ENCODE results near the gene LTBP2.
A peak's percentile ranks its signal among the peaks of the same experiment; 100 is the strongest.

The LTBP2 gene

DNA sequence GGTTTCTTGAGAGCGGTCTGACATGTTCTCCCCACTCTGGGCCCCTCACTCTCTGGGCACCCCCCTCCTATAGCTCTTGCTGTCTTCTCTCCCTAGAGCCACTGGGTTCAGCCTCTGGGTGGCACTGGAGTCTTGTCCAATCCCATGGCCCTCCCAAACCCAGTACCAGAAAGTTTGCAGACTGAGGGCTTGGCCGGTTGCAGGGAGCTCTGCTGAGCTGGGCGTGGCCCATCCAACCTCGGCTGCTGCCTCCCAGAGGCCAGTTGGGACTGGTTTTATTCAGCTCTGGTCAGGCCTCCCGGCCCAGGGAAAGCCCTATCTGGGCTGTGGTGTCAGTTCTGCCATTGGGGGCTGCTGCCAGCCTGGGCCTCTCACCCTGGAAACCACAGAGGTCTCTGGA, 80.6 kb downstream of the LTBP2 start:
- intact Hi-C loops (cut with micrococcal nuclease): no loop called here
- Mint-ChIP-seq H3K27me3 (peaks cover 9% of the 10 kb centered on the region), H3K27ac (peak overlapping the region; percentile 9), H3K4me1 (ENCODE audit: low read depth) (peaks cover 26% of the 10 kb centered on the region), H3K36me3 (ENCODE audit: low read depth) (no peaks in the 10 kb centered on the region), H3K4me3 (no peak overlapping the region), H3K9me3 (no peaks in the 10 kb centered on the region)

DNA sequence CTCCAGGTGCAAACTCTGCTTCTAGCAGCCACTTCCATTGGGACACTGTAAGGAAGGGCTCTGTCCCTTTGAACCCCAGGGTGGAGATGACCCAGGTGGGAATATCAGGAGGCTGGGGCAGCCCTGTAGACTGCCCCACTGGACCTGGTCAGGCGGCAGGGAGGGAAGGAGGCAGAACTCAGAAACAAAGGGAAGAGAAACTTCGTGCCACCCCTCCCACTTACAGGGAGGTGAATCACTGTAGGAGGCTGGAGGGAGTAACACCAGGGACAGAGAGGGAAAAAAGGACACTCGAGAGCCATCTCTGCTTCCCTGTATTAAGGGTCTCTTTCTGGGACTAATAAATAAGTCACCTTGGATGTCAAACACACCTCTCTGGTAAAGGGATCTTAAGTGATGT, 81.0 kb downstream of the LTBP2 start:
- H3K27me3 Mint-ChIP-seq: peaks cover 12% of the 10 kb centered on the region
- H3K9me3 Mint-ChIP-seq: no peaks in the 10 kb centered on the region
- peaks cover 28% of the 10 kb centered on the region for H3K4me1 Mint-ChIP-seq (ENCODE audit: low read depth)
- H3K36me3 Mint-ChIP-seq (ENCODE audit: low read depth): no peaks in the 10 kb centered on the region
- intact Hi-C loops (cut with micrococcal nuclease): no loop called here
- peak overlapping the region; percentile 9 for H3K27ac Mint-ChIP-seq
- H3K4me3 Mint-ChIP-seq: no peak overlapping the region

GRCh38 chr14:74528886-74529285, 83.2 kb downstream of the LTBP2 start:
- intact Hi-C loops (cut with micrococcal nuclease): no loop called here
- peaks cover 21% of the 10 kb centered on the region for H3K27me3 Mint-ChIP-seq
- no peak overlapping the region for H3K27ac Mint-ChIP-seq

DNA sequence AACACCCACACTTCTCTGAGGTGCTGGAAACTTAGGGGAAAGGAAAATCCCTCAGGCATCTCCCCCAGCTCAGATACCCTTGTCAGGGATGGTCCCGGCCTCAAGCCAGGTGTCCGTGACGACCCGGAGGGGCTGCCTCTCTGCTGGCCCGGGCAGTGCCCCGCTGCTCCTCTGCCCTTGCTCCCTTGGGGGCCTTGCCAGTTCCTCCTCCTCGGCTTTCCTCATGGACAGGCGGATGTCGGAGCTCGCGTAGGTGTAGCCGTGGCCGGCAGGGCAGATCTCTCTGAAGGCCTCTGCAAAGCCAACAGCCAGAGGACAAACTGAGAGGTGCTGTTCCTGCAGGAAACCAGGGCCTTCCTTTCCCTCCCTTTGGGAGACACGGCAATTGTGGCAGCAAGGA, 83.6 kb downstream of the LTBP2 start:
- no peaks in the 10 kb centered on the region for H3K9me3 Mint-ChIP-seq
- H3K4me3 Mint-ChIP-seq: no peak overlapping the region
- H3K36me3 Mint-ChIP-seq (ENCODE audit: low read depth): no peaks in the 10 kb centered on the region
- H3K27me3 Mint-ChIP-seq: peaks cover 18% of the 10 kb centered on the region
- intact Hi-C loops (cut with micrococcal nuclease): no loop called here
- peaks cover 37% of the 10 kb centered on the region for H3K4me1 Mint-ChIP-seq (ENCODE audit: low read depth)
- H3K27ac Mint-ChIP-seq: no peak overlapping the region

More at GRCh38 chr14:74528886-74529285, 83.2 kb downstream of the LTBP2 start:
- H3K9me3 Mint-ChIP-seq: no peaks in the 10 kb centered on the region
- H3K4me3 Mint-ChIP-seq: no peak overlapping the region
- peaks cover 42% of the 10 kb centered on the region for H3K4me1 Mint-ChIP-seq (ENCODE audit: low read depth)
- H3K36me3 Mint-ChIP-seq (ENCODE audit: low read depth): no peaks in the 10 kb centered on the region

DNA sequence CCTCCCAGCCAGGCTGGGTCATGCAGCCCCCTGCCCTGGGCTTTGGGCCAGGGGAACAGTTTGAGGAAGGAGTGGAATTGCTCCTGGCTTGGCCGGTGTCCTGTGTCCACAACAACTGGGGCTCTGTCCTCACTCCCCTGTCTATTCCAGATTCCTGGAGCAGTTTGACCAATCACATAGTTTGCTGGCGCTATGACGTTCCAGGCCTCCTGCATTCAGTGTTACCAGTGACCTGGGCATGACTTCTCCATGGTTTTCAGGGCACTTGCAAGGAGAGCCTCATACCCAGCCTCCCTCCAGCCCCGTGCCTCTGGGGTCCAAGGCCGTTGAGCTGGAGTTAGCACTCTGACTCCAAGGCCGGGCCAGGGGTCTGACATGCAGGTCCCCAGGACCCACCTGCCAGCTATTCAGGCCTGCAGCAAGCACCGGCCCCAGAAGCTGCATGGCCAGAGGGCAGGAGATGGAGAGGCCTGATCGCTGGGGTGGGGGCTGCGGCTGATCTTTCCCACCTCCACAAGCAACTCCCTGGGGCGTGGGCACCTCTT, 84.2 kb downstream of the LTBP2 start:
- no peak overlapping the region for H3K4me3 Mint-ChIP-seq
- intact Hi-C loops (cut with micrococcal nuclease): no loop called here
- H3K9me3 Mint-ChIP-seq: no peaks in the 10 kb centered on the region
- peaks cover 32% of the 10 kb centered on the region for H3K4me1 Mint-ChIP-seq (ENCODE audit: low read depth)
- H3K27me3 Mint-ChIP-seq: peaks cover 19% of the 10 kb centered on the region
- no peak overlapping the region for H3K27ac Mint-ChIP-seq
- H3K36me3 Mint-ChIP-seq (ENCODE audit: low read depth): no peaks in the 10 kb centered on the region

DNA sequence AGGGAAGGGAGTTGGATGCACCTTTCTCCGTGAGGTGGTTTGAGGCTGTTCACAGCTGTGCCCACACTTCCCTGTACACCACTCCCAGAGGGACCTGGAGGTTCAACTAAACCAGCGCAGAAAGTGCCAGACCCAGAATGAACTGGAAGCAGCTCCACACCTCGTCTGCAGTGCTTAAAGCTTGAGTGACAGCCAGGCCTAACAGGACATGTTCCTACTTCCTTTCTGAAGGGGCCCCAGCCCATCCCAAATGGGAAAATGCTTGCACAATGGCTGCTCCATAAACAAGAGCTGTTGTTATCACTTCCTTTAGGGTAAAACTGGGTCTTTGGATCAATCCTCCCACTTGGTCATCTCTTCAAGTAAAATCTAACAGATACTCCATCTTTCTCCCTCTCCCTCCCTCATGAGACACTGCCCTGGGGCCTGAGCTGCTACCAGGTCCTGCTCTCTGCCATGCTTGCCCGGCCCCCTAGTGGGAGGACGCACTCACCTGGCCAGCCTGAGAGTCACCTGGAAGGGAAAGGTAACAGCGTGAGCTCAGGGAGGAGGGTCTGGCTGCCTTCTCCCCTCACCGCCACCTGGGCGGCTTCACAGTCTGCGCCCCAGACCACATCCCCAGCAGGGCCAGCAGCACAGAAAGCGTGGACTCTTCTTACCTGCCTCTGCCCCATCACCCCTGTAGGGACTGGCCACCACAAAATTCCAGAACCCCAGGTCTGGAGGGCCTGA, 85.0 kb downstream of the LTBP2 start:
- Mint-ChIP-seq H3K27me3 (peaks cover 21% of the 10 kb centered on the region), H3K27ac (no peak overlapping the region), H3K4me3 (no peak overlapping the region), H3K4me1 (ENCODE audit: low read depth) (peaks cover 32% of the 10 kb centered on the region), H3K9me3 (no peaks in the 10 kb centered on the region), H3K36me3 (ENCODE audit: low read depth) (no peaks in the 10 kb centered on the region)
- intact Hi-C loops (cut with micrococcal nuclease): no loop called here

- intact Hi-C loops (cut with micrococcal nuclease): no loop called here
- no peaks in the 10 kb centered on the region for H3K36me3 Mint-ChIP-seq (ENCODE audit: low read depth)
- H3K4me1 Mint-ChIP-seq (ENCODE audit: low read depth): peaks cover 18% of the 10 kb centered on the region
Measured at GRCh38 chr14:74525361-74525851, 86.6 kb downstream of the LTBP2 start.

DNA sequence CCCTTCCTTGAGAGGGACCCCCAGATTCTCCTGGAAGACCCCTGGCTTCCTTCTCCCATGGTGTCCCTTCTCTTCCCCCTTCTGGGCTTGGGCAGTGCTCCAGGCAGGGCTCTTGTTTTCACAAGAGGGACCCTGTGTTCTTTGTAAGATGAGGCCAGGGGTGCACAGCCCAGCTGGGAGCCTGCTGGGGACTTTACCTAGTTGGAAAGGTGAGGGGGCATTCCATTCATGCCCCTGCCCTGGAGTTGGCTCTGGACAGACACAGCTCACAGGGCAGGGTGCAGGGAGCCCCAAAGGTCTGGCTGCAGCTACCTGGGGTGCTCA, 87.3 kb downstream of the LTBP2 start:
- intact Hi-C loops (cut with micrococcal nuclease): no loop called here
- Mint-ChIP-seq H3K27me3 (peaks cover 23% of the 10 kb centered on the region), H3K4me1 (ENCODE audit: low read depth) (peaks cover 18% of the 10 kb centered on the region), H3K36me3 (ENCODE audit: low read depth) (no peaks in the 10 kb centered on the region), H3K27ac (no peak overlapping the region), H3K9me3 (no peaks in the 10 kb centered on the region), H3K4me3 (no peak overlapping the region)

More at GRCh38 chr14:74525361-74525851, 86.6 kb downstream of the LTBP2 start:
- Mint-ChIP-seq H3K27me3 (peaks cover 23% of the 10 kb centered on the region), H3K9me3 (no peaks in the 10 kb centered on the region), H3K27ac (no peak overlapping the region), H3K4me3 (no peak overlapping the region)

DNA sequence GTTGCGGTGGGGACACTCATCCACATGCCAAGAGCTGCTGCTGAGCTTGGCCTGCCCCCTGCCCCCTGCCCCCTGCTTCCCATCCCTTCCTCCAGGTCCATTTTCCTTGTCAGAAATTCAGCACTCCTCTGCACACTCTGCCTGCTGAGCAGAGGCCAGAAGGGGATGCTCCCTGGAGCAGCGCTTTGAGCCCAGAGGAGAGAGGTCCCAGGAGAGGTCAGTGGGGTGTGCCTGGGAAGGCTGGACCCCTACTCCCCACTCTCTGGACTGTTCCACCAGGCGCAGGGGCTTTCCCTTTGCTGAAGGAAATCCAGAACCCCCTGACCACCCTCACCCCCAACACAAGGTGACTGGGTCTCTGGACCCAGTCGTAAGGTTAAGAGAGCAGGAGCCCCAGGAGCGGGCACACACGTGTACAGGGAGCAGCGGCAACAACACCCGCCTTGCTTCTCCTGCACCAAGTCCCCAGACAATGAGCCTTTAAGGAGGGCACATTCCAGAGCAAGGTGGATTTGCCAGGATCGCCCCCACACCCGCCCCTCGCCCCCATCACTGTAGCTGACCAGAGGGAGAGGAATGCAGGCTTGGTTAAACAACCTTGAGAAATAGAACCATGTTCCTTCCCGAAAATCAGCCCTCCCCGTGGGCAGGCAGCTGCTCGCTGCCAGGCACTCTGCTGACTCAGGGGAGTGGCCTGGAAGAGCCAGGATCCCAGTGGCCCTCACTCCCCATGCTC, 87.8 kb downstream of the LTBP2 start:
- intact Hi-C loops (cut with micrococcal nuclease): no loop called here
- H3K36me3 Mint-ChIP-seq (ENCODE audit: low read depth): no peaks in the 10 kb centered on the region
- peaks cover 18% of the 10 kb centered on the region for H3K4me1 Mint-ChIP-seq (ENCODE audit: low read depth)
- no peak overlapping the region for H3K27ac Mint-ChIP-seq
- H3K4me3 Mint-ChIP-seq: no peak overlapping the region
- H3K9me3 Mint-ChIP-seq: no peaks in the 10 kb centered on the region
- peaks cover 23% of the 10 kb centered on the region for H3K27me3 Mint-ChIP-seq

DNA sequence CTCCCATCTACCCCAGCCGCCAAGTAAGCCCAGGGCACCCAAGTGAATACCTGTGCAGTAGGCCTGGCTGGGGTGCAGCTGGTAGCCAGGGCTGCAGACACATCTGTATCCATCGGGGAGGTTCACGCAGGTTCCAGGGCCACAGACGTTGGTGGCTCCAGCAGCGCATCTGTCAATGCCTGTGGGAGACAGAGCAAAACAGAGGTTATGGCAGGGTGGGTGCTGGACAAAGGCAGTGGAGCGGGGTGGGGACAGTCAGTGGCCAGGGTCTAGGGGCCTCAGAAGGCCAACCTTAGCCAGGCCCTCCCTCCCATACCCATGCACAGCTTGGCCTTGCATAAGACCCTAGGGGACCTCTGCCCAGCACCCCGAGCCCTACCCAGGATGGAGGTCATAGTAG, 89.3 kb downstream of the LTBP2 start:
- H3K27ac Mint-ChIP-seq: no peak overlapping the region
- peaks cover 30% of the 10 kb centered on the region for H3K27me3 Mint-ChIP-seq
- no peak overlapping the region for H3K4me3 Mint-ChIP-seq

DNA sequence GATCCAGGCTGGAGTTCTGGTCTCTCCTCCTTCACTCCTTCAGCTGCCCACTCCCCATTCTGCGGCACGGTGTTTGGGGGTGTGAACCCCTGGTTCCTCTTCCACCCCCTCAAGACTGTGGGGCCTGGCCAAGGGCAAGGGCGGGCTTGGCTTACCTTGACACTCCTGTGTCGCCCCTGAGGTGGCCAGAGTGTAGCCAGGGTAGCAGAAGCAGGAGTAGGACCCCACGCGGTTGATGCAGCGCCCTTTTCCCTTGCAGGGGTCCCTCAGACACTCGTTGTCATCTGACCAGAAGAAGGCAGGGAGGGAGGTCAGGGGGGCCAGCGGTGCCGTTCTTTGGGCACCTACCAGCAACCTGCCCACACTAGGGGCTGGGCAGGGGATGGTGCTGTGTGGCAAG, 90.3 kb downstream of the LTBP2 start:
- intact Hi-C loops (cut with micrococcal nuclease): no loop called here
- H3K27me3 Mint-ChIP-seq: peaks cover 30% of the 10 kb centered on the region
- H3K9me3 Mint-ChIP-seq: no peaks in the 10 kb centered on the region

More for the DNA sequence above, 89.3 kb downstream of the LTBP2 start:
- Mint-ChIP-seq H3K4me1 (ENCODE audit: low read depth) (peaks cover 18% of the 10 kb centered on the region), H3K9me3 (no peaks in the 10 kb centered on the region), H3K36me3 (ENCODE audit: low read depth) (no peaks in the 10 kb centered on the region)
- intact Hi-C loops (cut with micrococcal nuclease): no loop called here

GRCh38 chr14:74519316-74520074, 92.5 kb downstream of the LTBP2 start:
- Mint-ChIP-seq H3K27ac (no peak overlapping the region), H3K9me3 (no peaks in the 10 kb centered on the region), H3K4me3 (no peak overlapping the region), H3K27me3 (peaks cover 21% of the 10 kb centered on the region), H3K36me3 (ENCODE audit: low read depth) (no peaks in the 10 kb centered on the region), H3K4me1 (ENCODE audit: low read depth) (peaks cover 14% of the 10 kb centered on the region)
- intact Hi-C loops (cut with micrococcal nuclease): no loop called here

More for the DNA sequence above, 90.3 kb downstream of the LTBP2 start:
- H3K4me3 Mint-ChIP-seq: no peak overlapping the region
- no peak overlapping the region for H3K27ac Mint-ChIP-seq
- no peaks in the 10 kb centered on the region for H3K36me3 Mint-ChIP-seq (ENCODE audit: low read depth)
- H3K4me1 Mint-ChIP-seq (ENCODE audit: low read depth): peaks cover 18% of the 10 kb centered on the region

GRCh38 chr14:74518221-74518620, 93.8 kb downstream of the LTBP2 start:
- intact Hi-C loops (cut with micrococcal nuclease): no loop called here

DNA sequence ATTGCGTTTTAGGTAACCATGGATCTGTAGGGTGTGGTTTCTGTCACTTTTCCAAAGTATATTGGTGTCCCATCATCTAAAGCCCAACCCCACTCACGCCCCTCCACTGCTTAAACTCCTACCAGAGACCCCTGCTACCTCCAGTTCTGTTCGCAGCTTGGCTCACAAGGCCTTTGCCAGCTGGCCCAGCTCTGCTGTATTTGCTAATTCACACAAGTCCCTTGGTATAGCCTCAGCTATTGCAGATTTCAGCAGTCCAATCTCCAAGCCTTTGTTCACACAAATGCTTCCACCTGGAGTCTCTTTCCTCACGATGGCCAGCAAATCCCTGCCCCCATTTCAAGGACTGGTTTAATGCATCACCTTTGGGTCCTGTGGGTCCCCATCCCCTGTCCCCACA, 94.3 kb downstream of the LTBP2 start:
- intact Hi-C loops (cut with micrococcal nuclease): no loop called here
- no peaks in the 10 kb centered on the region for H3K9me3 Mint-ChIP-seq

More at GRCh38 chr14:74518221-74518620, 93.8 kb downstream of the LTBP2 start:
- Mint-ChIP-seq H3K27ac (no peak overlapping the region), H3K4me1 (ENCODE audit: low read depth) (peaks cover 17% of the 10 kb centered on the region), H3K4me3 (no peak overlapping the region), H3K36me3 (ENCODE audit: low read depth) (no peaks in the 10 kb centered on the region), H3K27me3 (peaks cover 17% of the 10 kb centered on the region), H3K9me3 (no peaks in the 10 kb centered on the region)

More for the DNA sequence above, 94.3 kb downstream of the LTBP2 start:
- Mint-ChIP-seq H3K4me3 (no peak overlapping the region), H3K27me3 (peaks cover 15% of the 10 kb centered on the region), H3K36me3 (ENCODE audit: low read depth) (no peaks in the 10 kb centered on the region), H3K27ac (no peak overlapping the region), H3K4me1 (ENCODE audit: low read depth) (peaks cover 19% of the 10 kb centered on the region)
